OCI-LY3 (cell line): Measurements from ENCODE around the gene PDE4C.

Source experiments
- H2AFZ ChIP-seq: fragments of 200-600, 300-600 bp; shearing (Covaris generic); 2 replicates; pipeline ENCODE4 v1.6.0; 2014; ENCODE audit warnings: antibody characterized with exemption, low read depth, low read length
- H3K27ac ChIP-seq: fragments of 200-600, 300-600 bp; sonication (generic); 2 replicates; pipeline ENCODE4 v1.5.1; 2014; ENCODE audit warnings: mild to moderate bottlenecking, low read length, moderate library complexity, mixed read lengths
- H3K27me3 ChIP-seq: fragments of 200-600, 300-600 bp; sonication (generic); 2 replicates; pipeline ENCODE4 v1.6.1; 2014; ENCODE audit warnings: low read depth, low read length, mixed read lengths
- H3K36me3 ChIP-seq: fragments of 200-600, 300-600 bp; sonication (generic); replicated peaks from 2 replicates; pipeline ENCODE3; 2014; ENCODE audit warnings: low read depth, low read length, mixed read lengths
- H3K4me1 ChIP-seq: fragments of 300-600, 200-600 bp; sonication (generic); 2 replicates; pipeline ENCODE4 v1.6.1; 2014; ENCODE audit warnings: low read length, mixed read lengths
- H3K4me2 ChIP-seq: fragments of 200-600, 300-600 bp; sonication (generic); 2 replicates; pipeline ENCODE4 v1.6.1; 2014; ENCODE audit warnings: low read length, mixed read lengths
- H3K4me3 ChIP-seq: fragments of 300-600, 200-600 bp; sonication (generic); 2 replicates; pipeline ENCODE4 v1.5.1; 2014; ENCODE audit warnings: antibody characterized with exemption, mild to moderate bottlenecking, low read length, moderate library complexity
- H3K79me2 ChIP-seq: fragments of 300-600, 200-600 bp; shearing (Covaris generic); 2 replicates; pipeline ENCODE4 v1.6.1; 2014; ENCODE audit warnings: mild to moderate bottlenecking, low read length, mixed read lengths
- H3K9ac ChIP-seq: fragments of 300-600, 200-600 bp; shearing (Covaris generic); 2 replicates; pipeline ENCODE4 v1.6.0; 2014; ENCODE audit warnings: mild to moderate bottlenecking, low read length, moderate library complexity
- H3K9me3 ChIP-seq: fragments of 200-600, 300-600 bp; shearing (Covaris generic); 2 replicates; pipeline ENCODE4 v1.6.1; 2014; ENCODE audit warnings: low read length, mixed read lengths; ENCODE audit not compliant: insufficient read depth
- H4K20me1 ChIP-seq: fragments of 200-600, 300-600 bp; sonication (generic); 2 replicates; pipeline ENCODE4 v1.6.1; 2016; ENCODE audit warnings: low read length, mixed read lengths; ENCODE audit not compliant: insufficient read depth
- EZH2phosphoT487 ChIP-seq: fragments of 200-600 bp; shearing (Covaris generic); IDR thresholded peaks from 2 replicates; pipeline ENCODE4 v1.6.1; 2018; ENCODE audit warnings: antibody characterized with exemption, mixed run types, low read depth
- TF ChIP-seq, protein P1 (sequence below): fragments of 200-600, 300-600 bp; sonication (generic); IDR thresholded peaks from 2 replicates; pipeline ENCODE4 v1.5.1; 2014; ENCODE audit warnings: antibody characterized with exemption, low read length, low read depth

The PDE4C gene

DNA sequence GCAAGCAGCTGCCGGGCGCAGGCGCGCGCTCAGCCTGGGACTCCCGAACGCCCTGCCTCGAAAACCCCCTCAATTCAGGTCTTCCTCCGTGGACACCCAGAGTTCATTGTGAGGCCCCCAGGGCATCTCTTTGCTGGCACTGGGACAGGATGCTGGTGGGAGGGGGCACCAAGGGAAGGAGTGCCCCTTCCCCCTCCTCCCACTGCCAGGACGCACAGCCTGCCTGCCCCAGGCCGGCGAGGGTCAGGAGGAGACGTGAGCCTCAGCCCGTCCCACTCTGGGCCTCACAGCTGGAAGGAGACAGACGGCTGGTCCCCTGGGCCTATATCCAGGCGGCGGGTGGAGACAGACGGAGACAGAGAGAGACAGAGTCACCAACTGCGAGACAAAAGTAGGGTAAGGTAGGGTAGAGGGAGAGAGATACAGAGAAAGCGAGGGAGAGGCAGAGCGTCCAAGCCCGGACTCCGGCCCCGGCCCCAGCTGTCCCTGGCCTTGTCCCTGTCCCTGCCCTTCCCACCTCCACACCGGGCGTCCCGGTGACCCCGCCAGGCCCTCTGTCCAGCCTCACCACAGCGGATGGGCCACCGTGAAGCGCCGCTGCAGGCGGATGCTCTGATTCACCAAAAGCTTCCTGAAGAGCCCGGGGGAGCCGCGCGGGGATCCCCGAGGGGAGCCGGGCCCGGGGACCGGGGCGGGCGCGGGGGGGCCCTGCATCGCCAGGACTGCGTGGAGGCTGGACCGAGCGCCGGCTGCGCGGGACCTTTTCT is at the start of gene PDE4C:
TSS of gene PDE4C (minus strand) at position 737 of the 767 bp plus-strand sequence. CDS start at position 714, 23 bp downstream.
- no peaks in the 10 kb centered on the region for H3K9me3 ChIP-seq
- H3K79me2 ChIP-seq: no peaks in the 10 kb centered on the region
- H3K9ac ChIP-seq: no peak within 1 kb of the TSS
- H3K36me3 ChIP-seq: no peaks in the 10 kb centered on the region
- H4K20me1 ChIP-seq: no peaks in the 10 kb centered on the region
- H3K4me1 ChIP-seq: no peaks in the 10 kb centered on the region
- H3K4me2 ChIP-seq: no peak within 1 kb of the TSS
- no peak within 1 kb of the TSS for H2AFZ ChIP-seq
- no peak within 1 kb of the TSS for H3K4me3 ChIP-seq
- TF ChIP-seq, protein P1, sequence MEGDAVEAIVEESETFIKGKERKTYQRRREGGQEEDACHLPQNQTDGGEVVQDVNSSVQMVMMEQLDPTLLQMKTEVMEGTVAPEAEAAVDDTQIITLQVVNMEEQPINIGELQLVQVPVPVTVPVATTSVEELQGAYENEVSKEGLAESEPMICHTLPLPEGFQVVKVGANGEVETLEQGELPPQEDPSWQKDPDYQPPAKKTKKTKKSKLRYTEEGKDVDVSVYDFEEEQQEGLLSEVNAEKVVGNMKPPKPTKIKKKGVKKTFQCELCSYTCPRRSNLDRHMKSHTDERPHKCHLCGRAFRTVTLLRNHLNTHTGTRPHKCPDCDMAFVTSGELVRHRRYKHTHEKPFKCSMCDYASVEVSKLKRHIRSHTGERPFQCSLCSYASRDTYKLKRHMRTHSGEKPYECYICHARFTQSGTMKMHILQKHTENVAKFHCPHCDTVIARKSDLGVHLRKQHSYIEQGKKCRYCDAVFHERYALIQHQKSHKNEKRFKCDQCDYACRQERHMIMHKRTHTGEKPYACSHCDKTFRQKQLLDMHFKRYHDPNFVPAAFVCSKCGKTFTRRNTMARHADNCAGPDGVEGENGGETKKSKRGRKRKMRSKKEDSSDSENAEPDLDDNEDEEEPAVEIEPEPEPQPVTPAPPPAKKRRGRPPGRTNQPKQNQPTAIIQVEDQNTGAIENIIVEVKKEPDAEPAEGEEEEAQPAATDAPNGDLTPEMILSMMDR: no peak
- TF ChIP-seq EZH2phosphoT487: no peak
- H3K27ac ChIP-seq: no peak within 1 kb of the TSS
- H3K27me3 ChIP-seq: peaks cover 6% of the 10 kb centered on the region; the same call in 1 of the 2 replicates

DNA sequence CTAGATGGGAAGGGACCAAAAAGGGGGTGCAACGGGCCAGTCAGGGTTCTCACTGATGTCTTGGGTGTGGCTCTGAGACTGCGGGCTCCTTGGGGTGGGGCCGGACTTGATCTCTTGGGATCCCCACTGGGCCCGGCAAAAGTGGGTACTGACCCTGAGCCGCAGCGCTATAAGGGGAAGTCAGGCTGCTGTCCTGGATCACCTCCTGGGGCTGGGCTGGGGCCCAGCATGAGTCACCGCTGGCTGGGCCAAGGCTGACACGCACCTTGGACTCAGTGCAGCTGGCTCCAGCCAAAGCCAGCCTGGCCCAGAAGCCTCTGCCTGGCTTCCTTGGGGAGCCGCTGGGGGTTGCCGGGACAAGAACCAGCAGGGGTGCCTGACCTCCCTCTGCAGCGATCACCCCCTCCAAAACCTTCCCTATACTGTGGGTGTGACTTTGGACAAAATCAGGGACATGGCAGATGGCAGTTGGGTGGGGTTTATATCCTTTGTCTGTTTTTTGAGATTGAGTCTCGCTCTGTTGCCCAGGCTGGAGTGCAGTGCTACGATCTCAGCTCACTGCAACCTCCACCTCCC is 48.6 kb upstream of the PDE4C start:
- peaks cover 15% of the 10 kb centered on the region for H3K36me3 ChIP-seq
- H3K4me1 ChIP-seq: peaks cover 14% of the 10 kb centered on the region
- no peak overlapping the region for H2AFZ ChIP-seq
- no peaks in the 10 kb centered on the region for H3K9me3 ChIP-seq
- no peak overlapping the region for H3K27ac ChIP-seq
- H3K4me2 ChIP-seq: no peak overlapping the region
- no peaks in the 10 kb centered on the region for H3K27me3 ChIP-seq
- peaks cover 16% of the 10 kb centered on the region for H4K20me1 ChIP-seq
- no peak overlapping the region for H3K9ac ChIP-seq
- no peak overlapping the region for H3K4me3 ChIP-seq
- peaks cover 25% of the 10 kb centered on the region for H3K79me2 ChIP-seq
- TF ChIP-seq, protein P1: no peak
- TF ChIP-seq EZH2phosphoT487: no peak

DNA sequence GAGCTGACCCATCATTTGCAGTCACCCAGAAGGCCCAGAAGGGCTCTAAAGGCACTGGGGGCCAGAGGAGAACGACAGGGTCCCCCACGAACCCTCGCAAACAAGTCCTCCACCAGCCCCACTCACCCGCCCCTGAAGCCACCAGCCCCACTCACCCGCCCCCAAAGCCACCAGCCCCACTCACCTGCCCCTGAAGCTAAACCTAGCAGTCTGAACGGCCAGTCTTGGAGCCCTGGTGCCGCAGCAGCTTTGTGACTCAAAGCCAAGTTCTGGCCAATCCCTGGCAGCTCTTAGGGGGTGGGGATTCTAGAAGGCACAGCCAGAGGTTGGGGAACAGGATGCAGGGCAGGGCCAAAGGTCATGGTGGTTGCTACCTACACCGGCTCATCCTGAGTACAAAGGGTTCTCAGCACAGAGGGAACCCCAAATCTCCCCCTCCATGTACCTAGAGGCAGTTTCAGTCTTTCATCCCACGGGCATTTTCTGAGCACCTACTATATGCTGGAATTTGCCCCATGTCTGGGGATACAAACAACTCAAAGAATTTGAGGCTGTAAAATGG is 48.1 kb upstream of the PDE4C start, which contains the start of gene IQCN:
TSS of gene IQCN (minus strand) at position 234 of the 562 bp plus-strand sequence. CDS start 4,974 bp downstream, outside the sequence.
- Histone ChIP-seq H3K27ac (no peak within 1 kb of the TSS), H3K9me3 (no peaks in the 10 kb centered on the region), H4K20me1 (peaks cover 15% of the 10 kb centered on the region), H2AFZ (no peak within 1 kb of the TSS), H3K79me2 (peaks cover 20% of the 10 kb centered on the region), H3K36me3 (peaks cover 13% of the 10 kb centered on the region), H3K27me3 (no peaks in the 10 kb centered on the region), H3K4me3 (no peak within 1 kb of the TSS), H3K9ac (no peak within 1 kb of the TSS), H3K4me1 (peaks cover 14% of the 10 kb centered on the region), H3K4me2 (no peak within 1 kb of the TSS)
- no peak for TF ChIP-seq EZH2phosphoT487
- TF ChIP-seq, protein P1: no peak

DNA sequence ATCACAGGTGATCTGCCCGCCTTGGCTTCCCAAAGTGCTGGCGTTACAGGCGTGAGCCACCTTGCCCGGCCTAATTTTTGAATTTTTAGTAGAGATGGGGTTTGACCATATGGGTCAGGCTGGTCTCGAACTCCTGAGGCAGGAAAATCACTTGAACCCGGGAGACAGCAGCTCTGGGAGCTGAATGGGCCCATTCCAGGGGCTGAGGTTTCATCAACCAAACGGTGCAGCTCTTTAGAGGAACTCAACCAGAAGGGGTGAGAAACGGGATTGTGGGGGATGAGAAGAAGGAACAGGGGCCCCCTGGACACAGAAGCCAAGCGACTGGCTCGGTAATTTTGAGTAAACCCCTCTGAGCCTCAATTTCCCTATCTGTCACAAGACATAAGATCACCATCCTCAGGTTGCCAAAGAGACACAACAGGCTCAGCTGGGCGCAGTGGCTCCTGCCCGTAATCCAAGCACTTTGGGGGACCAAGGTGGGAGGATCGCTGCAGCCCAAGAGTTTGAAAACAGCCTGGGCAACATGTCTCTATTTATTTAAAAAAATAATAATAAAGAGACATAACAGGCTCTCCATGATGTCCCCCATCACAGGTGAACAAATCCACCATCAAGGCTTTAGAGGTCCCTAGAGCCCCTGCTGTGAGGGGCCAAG is 47.5 kb upstream of the PDE4C start:
- Histone ChIP-seq H3K4me3 (no peak overlapping the region), H3K27me3 (no peaks in the 10 kb centered on the region), H3K36me3 (peaks cover 7% of the 10 kb centered on the region), H3K79me2 (peaks cover 13% of the 10 kb centered on the region), H2AFZ (no peak overlapping the region), H3K4me1 (peaks cover 8% of the 10 kb centered on the region), H3K4me2 (no peak overlapping the region), H3K9me3 (no peaks in the 10 kb centered on the region), H3K9ac (no peak overlapping the region), H4K20me1 (peaks cover 9% of the 10 kb centered on the region), H3K27ac (no peak overlapping the region)
- TF ChIP-seq, protein P1: no peak
- TF ChIP-seq EZH2phosphoT487: no peak
